HUES64 (cell line): Measurements from ENCODE around the gene OBP2A. TPM values are rescaled to one million over a fixed set of nuclear protein-coding genes. Genes with fewer than 3 reads are reported as not detected.
A peak's percentile ranks its signal among the peaks of the same experiment; 100 is the strongest.
"Not testable (repeated sequence)": the region's sequence is repeated elsewhere in the genome, so short reads cannot be mapped to it uniquely, and the experiment has no call there.

Source experiments
- H3K27ac ChIP-seq: 2 replicates; pipeline ENCODE4 v1.7.0; 2013; ENCODE audit warnings: low read depth, low read length, inconsistent platforms
- H3K27me3 ChIP-seq: 2 replicates; pipeline ENCODE4 v1.6.1; 2013; ENCODE audit warnings: mild to moderate bottlenecking, low read length; ENCODE audit not compliant: insufficient read depth
- H3K36me3 ChIP-seq: 2 replicates; pipeline ENCODE4 v1.6.1; 2013; ENCODE audit warnings: mild to moderate bottlenecking, low read length; ENCODE audit not compliant: insufficient read depth
- H3K4me1 ChIP-seq: 2 replicates; pipeline ENCODE4 v1.6.1; 2013; ENCODE audit warnings: mild to moderate bottlenecking, low read length, moderate library complexity; ENCODE audit not compliant: insufficient read depth
- H3K4me3 ChIP-seq: 2 replicates; pipeline ENCODE4 v1.5.1; 2013; ENCODE audit warnings: mild to moderate bottlenecking, low read length, moderate library complexity
- H3K9ac ChIP-seq: 2 replicates; pipeline ENCODE4 v1.6.1; 2013; ENCODE audit warnings: mild to moderate bottlenecking, low read depth, low read length
- H3K9me3 ChIP-seq: 2 replicates; pipeline ENCODE4 v1.6.1; 2013; ENCODE audit warnings: low read depth, low read length; ENCODE audit not compliant: insufficient read depth
- WGBS: fragments of 150-250, 120-280 bp; methylation state at CpG from one replicate; pipeline ENCODE4 v1.1.7; 2013; ENCODE audit warnings: missing lambda C conversion rate; 5-methylcytosine and 5-hydroxymethylcytosine counted together
- polyA plus RNA-seq, 2 experiments: library from polyadenylated mRNA; stranded (reverse); fragments of 50-300 nt; gene quantifications; one replicate each; pipeline ENCODE4 v1.2.3, GENCODE V29; 2013

OBP2A gene, protein sequence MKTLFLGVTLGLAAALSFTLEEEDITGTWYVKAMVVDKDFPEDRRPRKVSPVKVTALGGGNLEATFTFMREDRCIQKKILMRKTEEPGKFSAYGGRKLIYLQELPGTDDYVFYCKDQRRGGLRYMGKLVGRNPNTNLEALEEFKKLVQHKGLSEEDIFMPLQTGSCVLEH
- not detected for polyA plus RNA-seq (2013, experiment 1 of 2)
- polyA plus RNA-seq (2013, experiment 2 of 2): not detected

DNA sequence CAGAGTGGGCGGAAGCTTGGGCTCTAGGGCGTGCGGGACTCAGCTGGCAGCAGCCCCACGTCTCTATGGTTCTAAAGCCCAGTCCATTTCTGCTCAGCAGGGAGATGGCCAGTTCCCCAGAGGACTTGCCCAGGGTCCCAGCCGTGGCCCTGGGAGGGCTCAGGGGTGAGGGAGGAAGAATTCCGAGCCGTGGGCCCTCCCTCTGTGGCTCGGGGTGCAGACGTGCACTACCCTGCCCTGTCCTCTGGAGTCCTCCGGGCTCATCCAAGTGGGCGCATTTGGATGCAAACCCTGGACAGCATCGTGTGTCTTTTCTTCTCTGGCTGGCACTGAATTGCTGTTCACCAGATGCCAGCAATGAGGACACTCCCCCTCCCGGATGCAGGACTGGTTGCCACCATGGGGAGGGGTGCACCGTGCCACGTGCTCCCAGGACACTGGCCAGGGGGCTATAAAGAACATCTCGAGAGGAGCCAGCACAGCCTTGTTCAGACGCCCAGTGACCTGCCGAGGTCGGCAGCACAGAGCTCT lies at the start of gene OBP2A:
OBP2A (plus strand) TSS at position 481 of the 531 bp plus-strand sequence. CDS start 55 bp downstream, outside the sequence.
- not testable (repeated sequence) for H3K4me3 ChIP-seq, H3K9ac ChIP-seq, H3K9me3 ChIP-seq, H3K4me1 ChIP-seq, H3K27me3 ChIP-seq, H3K36me3 ChIP-seq, H3K27ac ChIP-seq
- WGBS: 86% methylated on average over 12 of the region's 19 CpGs

DNA sequence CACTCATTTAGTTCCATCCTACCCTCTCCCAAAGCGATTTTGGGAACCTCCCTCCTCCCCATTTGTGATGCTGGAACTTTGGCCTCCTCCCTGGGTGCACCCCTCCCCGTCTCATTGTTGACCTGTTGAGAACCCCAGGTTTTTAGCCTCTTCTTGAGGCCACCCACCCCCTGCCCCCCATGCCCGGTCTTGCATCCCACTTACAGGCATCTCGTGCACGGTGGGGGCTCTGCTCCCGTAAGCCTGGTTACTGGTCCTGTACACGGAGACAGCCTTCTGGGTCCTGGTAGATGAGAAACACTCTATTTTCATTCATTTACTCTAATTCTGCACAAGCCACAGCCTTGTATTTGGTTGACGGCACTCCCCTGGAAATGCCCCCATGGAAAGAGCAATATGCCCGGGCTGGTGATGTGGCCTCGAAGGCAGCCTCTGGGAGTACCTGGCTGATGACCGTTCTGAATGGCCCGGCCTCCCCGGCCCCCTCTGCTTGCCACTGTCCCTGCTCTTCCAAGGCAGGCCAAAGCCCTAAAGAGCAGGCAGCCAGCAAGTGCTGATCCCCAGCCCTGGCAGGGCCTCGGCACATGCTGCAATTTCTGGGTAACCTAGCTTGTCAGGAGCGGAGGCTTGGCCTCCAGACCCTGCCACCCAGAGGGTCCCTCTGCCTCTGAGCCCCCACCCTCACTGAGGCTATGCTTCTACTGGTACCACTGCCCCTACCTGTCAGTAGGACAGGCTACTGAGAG lies 47.4 kb upstream of the OBP2A start:
- no peak overlapping the region for H3K27ac ChIP-seq
- 0 out of 2 replicates have a peak, but pooled peaks cover 8% of the 10 kb centered on the region for H3K4me1 ChIP-seq
- H3K27me3 ChIP-seq: 0 out of 2 replicates have a peak, but pooled peaks cover 7% of the 10 kb centered on the region
- peak overlapping the region; percentile 97 for H3K4me3 ChIP-seq
- H3K9me3 ChIP-seq: no peaks in the 10 kb centered on the region
- WGBS: 92% methylated on average over 15 of the region's 15 CpGs
- no peak overlapping the region for H3K9ac ChIP-seq
- H3K36me3 ChIP-seq: peaks cover 21% of the 10 kb centered on the region

GRCh38 chr9:135499326-135500070 lies 46.4 kb upstream of the OBP2A start:
- Histone ChIP-seq H3K27ac (no peak overlapping the region), H3K36me3 (peaks cover 30% of the 10 kb centered on the region), H3K4me3 (peak overlapping the region; percentile 97), H3K27me3 (0 out of 2 replicates have a peak, but pooled peaks cover 7% of the 10 kb centered on the region), H3K4me1 (0 out of 2 replicates have a peak, but pooled peaks cover 8% of the 10 kb centered on the region), H3K9ac (peak overlapping the region; percentile 65), H3K9me3 (no peaks in the 10 kb centered on the region)
- under 1% methylated on average over 58 of the region's 58 CpGs for WGBS

DNA sequence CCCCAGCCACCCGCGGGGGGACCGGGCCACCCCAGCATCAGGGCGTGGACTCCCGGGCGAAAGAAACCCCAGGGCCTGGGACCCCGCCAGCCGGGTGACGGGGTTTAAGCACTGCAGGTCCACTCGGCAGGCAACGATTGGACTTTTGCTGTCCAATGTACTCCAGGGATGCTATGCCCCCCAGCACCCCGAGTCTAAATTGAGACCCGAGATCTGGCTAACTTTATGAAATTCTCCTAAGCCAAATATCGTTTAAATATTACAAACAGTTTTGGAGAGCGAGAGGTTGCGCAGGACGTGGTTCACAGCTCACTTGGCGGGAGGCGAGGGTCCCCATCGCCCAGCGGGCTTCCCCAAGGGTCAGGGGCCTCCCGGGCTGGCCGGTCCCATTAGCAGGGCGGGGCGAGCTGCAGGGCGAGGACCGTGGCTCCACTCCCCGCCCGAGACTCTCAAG lies 45.8 kb upstream of the OBP2A start:
- H3K27ac ChIP-seq: no peak overlapping the region
- H3K36me3 ChIP-seq: peaks cover 35% of the 10 kb centered on the region
- under 1% methylated on average over 29 of the region's 29 CpGs for WGBS

GRCh38 chr9:135500525-135501260 lies 45.2 kb upstream of the OBP2A start, which contains the start of gene MRPS2:
Gene MRPS2 (plus strand): TSS chr9:135500682. CDS start chr9:135500711, 29 bp downstream.
- peak within 1 kb of the TSS; percentile 63 for H3K27ac ChIP-seq
- H3K4me1 ChIP-seq: 0 out of 2 replicates have a peak, but pooled peaks cover 8% of the 10 kb centered on the region
- H3K27me3 ChIP-seq: 0 out of 2 replicates have a peak, but pooled peaks cover 7% of the 10 kb centered on the region
- no peaks in the 10 kb centered on the region for H3K9me3 ChIP-seq
- peak within 1 kb of the TSS; percentile 98 for H3K9ac ChIP-seq
- peaks cover 40% of the 10 kb centered on the region for H3K36me3 ChIP-seq
- under 1% methylated on average over 92 of the region's 92 CpGs for WGBS
- peak within 1 kb of the TSS; percentile 97 for H3K4me3 ChIP-seq

More for the DNA sequence above, 45.8 kb upstream of the OBP2A start:
- H3K27me3 ChIP-seq: 0 out of 2 replicates have a peak, but pooled peaks cover 7% of the 10 kb centered on the region
- H3K9me3 ChIP-seq: no peaks in the 10 kb centered on the region
- H3K4me1 ChIP-seq: 0 out of 2 replicates have a peak, but pooled peaks cover 8% of the 10 kb centered on the region
- H3K9ac ChIP-seq: peak overlapping the region; percentile 42; the same call in 1 of the 2 replicates
- peak overlapping the region; percentile 97 for H3K4me3 ChIP-seq

DNA sequence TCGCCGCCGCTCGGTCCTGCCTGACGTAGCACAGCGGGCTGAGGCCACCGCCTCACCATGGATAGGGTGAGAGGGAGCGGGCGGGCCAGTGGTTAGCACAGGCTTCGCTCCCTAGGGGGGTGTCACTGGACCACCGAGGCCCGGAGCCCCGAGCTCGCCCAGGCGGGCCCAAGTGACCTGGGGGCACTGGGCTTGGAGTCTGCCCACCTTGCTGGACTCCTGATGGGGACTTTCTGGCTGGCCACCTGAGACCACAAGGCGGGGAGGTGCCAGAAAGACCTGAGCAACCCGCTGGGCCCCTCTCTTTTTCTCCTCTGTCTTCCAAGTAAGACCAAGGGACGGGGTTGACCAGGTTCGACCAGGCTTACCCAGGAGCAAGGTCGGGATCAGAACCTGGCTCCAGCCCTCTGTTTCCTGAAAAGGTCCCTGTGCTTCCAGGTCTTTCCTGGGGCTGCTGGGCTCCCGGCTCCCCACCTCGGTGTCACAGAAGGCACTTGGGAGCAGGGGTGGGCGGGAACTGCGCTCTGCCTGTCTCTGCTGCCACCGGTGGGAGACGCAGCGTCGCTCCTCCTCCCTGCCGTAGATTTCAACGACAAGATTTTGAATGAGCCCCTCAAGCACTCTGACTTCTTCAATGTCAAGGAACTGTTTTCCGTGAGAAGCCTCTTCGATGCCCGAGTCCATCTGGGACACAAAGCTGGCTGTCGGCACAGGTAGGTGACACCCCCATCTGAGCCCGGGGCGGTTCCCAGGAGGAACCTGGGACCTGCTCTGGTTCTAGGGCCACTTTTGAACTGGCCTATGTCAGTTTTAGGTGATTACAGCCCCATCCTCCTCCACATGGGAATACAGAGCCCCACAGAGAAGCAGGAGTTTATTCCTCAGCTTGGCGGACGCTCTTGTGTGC lies 44.4 kb upstream of the OBP2A start:
- H3K27me3 ChIP-seq: 0 out of 2 replicates have a peak, but pooled peaks cover 7% of the 10 kb centered on the region
- H3K9ac ChIP-seq: peak overlapping the region; percentile 98
- no peaks in the 10 kb centered on the region for H3K9me3 ChIP-seq
- 45% methylated on average over 38 of the region's 38 CpGs for WGBS
- 0 out of 2 replicates have a peak, but pooled peaks cover 8% of the 10 kb centered on the region for H3K4me1 ChIP-seq
- peaks cover 40% of the 10 kb centered on the region for H3K36me3 ChIP-seq
- H3K27ac ChIP-seq: no peak overlapping the region; the same call in 1 of the 2 replicates
- peak overlapping the region; percentile 97 for H3K4me3 ChIP-seq

- WGBS: 94% methylated on average over 15 of the region's 15 CpGs
- H3K9ac ChIP-seq: no peak overlapping the region
These were observed 43.6 kb upstream of the OBP2A start for GRCh38 chr9:135502168-135502872.

DNA sequence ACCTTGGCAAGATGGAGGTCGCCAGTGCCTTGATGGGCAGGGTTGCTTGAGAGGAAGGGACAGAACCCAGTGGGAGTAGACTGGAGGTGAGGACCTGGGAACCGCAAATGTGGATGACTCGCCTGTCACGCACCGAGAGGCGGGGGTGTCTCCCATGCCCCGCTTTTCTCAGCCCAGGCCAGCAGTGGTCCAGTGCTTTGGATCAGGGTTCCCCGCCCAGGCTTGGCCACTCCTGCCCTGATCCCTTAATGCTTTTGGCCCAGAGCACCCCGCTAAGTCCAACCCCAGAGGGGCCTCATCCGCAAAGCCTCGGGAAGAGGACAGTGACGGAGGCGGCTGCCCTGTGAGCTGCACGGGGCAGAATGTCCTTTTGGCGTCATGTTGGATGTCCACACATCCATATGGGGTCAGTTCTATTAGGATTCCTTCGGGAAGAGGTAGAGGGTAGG lies 43.0 kb upstream of the OBP2A start:
- H3K9ac ChIP-seq: no peak overlapping the region
- no peaks in the 10 kb centered on the region for H3K9me3 ChIP-seq
- H3K4me1 ChIP-seq: 0 out of 2 replicates have a peak, but pooled peaks cover 8% of the 10 kb centered on the region
- no peak overlapping the region for H3K4me3 ChIP-seq
- H3K27ac ChIP-seq: no peak overlapping the region
- peaks cover 40% of the 10 kb centered on the region for H3K36me3 ChIP-seq
- 0 out of 2 replicates have a peak, but pooled peaks cover 7% of the 10 kb centered on the region for H3K27me3 ChIP-seq
- 94% methylated on average over 16 of the region's 16 CpGs for WGBS

More at GRCh38 chr9:135502168-135502872, 43.6 kb upstream of the OBP2A start:
- Histone ChIP-seq H3K36me3 (peaks cover 40% of the 10 kb centered on the region), H3K4me3 (0 out of 2 replicates have a peak overlapping the region, but pooled peaks have one; percentile 10), H3K27me3 (0 out of 2 replicates have a peak, but pooled peaks cover 7% of the 10 kb centered on the region), H3K9me3 (no peaks in the 10 kb centered on the region), H3K4me1 (0 out of 2 replicates have a peak, but pooled peaks cover 8% of the 10 kb centered on the region), H3K27ac (no peak overlapping the region)
